Measurements from ENCODE around the gene FGD4.

FGD4 gene

DNA sequence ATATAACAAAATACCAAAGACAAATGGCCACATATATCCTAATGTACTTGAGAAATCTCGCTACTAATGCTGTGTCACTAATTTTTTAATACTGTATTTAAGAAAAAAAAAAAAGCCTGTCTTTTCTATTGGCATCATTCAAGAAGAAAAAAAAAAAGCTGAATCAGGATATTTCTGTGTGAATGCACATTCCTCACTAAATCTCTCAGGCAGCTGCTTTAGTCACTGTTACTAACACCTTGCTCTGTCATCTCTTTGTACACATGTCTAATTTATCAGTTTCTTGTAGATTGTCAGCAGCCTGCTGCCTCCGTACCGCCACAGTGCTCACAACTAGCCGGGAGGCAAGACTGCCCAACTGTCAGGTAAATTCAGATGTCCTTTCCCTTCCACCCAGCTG lies 32.0 kb upstream of the FGD4 start:
- TF ChIP-seq, protein P1, sequence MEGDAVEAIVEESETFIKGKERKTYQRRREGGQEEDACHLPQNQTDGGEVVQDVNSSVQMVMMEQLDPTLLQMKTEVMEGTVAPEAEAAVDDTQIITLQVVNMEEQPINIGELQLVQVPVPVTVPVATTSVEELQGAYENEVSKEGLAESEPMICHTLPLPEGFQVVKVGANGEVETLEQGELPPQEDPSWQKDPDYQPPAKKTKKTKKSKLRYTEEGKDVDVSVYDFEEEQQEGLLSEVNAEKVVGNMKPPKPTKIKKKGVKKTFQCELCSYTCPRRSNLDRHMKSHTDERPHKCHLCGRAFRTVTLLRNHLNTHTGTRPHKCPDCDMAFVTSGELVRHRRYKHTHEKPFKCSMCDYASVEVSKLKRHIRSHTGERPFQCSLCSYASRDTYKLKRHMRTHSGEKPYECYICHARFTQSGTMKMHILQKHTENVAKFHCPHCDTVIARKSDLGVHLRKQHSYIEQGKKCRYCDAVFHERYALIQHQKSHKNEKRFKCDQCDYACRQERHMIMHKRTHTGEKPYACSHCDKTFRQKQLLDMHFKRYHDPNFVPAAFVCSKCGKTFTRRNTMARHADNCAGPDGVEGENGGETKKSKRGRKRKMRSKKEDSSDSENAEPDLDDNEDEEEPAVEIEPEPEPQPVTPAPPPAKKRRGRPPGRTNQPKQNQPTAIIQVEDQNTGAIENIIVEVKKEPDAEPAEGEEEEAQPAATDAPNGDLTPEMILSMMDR (IDR thresholded peaks at IDR 0.05; ENCODE audit: low read depth, low read length), result no peak
- DNase-seq (ENCODE audit: extremely low read depth, low read depth), result no peak

DNA sequence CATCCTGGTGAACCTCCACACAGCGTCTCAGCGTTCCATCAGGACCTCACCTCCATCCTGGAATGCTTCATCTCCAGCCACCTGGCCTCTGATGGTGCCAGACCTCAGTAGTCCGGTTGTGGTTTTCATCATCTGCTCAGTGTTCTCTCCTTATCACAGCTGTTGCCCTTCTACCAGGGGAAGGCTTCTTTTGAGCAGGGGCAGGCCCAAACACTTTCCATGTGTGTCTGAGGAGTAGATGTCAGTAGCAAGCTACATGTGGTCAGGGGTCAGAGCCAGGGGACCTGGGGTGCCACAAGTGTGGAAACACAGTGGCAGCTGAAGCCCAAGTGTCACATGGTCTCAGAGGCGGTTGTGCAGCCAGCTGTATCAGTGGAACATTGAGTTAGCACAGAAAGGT lies 30.2 kb upstream of the FGD4 start:
- no peak for DNase-seq (ENCODE audit: extremely low read depth, low read depth)
- TF ChIP-seq, protein P1 (IDR thresholded peaks at IDR 0.05; ENCODE audit: low read depth, low read length), result no peak

DNA sequence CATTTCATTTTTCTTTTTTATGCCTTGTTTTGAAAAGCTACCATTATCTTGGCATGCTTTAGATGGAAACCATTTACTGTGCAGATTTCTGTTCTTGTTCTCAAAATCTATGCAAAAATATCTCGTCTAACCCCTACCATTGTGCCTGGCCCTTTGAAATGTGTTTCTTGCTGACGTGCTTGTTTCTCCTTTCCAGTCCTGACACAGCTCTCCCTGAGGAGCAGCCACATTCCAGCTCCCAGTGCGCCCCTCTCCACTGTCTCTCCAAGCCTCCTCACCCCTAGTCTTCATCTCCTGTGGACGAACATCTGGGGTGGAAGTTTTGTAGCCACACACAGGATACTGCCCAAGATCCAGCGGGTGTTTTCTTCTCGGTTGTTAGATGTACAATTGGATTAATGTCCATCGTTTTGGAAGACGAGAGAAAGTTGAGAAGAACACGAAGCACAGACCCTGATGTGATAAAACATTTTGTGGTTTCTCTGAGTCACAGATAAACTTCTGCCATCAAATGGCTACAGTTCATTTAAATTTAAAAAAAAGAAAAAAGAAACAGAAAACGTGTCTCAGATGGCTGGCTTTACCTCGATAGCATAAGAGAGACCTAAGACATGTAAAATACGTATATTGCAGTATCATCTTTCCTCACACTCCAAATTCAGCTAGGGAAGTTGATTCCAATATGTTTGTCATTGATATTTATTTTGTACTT lies 21.9 kb upstream of the FGD4 start:
- TF ChIP-seq, protein P1 (IDR thresholded peaks at IDR 0.05; ENCODE audit: low read depth, low read length), result no peak
- no peak for DNase-seq (ENCODE audit: extremely low read depth, low read depth)

DNA sequence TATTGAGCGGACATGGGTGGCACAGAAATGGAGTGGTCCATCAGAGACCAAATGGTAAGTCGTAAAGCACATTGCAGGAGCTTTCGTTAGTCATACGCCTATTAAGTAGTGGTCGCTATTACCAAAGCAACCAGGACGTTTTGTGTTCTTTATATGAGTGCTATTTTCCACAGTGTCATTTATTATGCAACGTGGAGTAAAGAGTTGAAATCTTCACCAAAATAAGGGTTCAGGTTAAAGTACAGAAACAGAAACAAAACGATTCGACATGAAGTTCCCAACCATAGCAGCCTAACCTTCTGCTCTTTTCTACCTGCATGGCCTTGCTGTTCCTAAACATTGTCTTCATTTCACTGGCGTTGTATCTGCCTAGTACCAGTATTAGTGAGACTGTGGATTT lies 20.1 kb upstream of the FGD4 start:
- no peak for DNase-seq (ENCODE audit: extremely low read depth, low read depth)
- TF ChIP-seq, protein P1 (IDR thresholded peaks at IDR 0.05; ENCODE audit: low read depth, low read length), result no peak

DNA sequence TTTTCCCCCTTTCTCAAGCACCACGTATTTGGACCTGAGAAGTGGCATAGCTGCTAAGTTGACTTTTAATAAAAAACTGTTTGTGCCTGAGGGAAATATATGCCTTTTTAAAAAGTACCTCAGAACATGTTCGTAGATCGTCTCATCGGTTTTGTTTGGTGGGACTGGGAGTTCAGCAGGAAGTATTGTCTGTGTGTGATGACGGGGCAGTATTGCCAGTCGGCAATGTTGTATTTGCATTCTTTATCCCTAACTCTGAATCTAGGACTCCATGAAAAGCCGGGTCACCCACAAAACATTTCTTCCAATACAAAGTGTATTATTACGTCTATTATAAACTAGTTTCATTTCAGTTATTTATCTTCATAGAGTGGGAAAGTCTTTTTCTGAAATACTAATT lies 19.7 kb upstream of the FGD4 start:
- TF ChIP-seq, protein P1 (IDR thresholded peaks at IDR 0.05; ENCODE audit: low read depth, low read length), result no peak
- no peak for DNase-seq (ENCODE audit: extremely low read depth, low read depth)

DNA sequence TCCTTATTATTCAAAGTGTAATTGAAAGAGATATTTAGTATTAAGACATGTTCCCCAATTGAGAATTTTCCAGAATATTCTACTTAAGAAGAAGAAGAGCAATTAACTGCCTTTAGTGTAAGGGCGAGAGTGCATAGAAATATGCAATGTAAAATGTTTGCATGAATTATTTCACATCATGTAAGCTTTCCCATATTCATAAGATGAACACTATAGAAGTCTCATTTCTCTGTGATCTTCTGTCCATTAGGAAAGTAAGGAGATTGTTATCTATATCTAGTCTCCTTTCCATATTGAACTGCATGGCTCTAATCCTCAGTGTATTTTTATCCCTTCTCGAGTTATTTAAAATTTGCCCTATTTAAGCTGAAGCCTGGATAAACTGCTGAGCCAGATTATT lies 17.1 kb upstream of the FGD4 start:
- DNase-seq (ENCODE audit: extremely low read depth, low read depth), result no peak
- TF ChIP-seq, protein P1 (IDR thresholded peaks at IDR 0.05; ENCODE audit: low read depth, low read length), result no peak

DNA sequence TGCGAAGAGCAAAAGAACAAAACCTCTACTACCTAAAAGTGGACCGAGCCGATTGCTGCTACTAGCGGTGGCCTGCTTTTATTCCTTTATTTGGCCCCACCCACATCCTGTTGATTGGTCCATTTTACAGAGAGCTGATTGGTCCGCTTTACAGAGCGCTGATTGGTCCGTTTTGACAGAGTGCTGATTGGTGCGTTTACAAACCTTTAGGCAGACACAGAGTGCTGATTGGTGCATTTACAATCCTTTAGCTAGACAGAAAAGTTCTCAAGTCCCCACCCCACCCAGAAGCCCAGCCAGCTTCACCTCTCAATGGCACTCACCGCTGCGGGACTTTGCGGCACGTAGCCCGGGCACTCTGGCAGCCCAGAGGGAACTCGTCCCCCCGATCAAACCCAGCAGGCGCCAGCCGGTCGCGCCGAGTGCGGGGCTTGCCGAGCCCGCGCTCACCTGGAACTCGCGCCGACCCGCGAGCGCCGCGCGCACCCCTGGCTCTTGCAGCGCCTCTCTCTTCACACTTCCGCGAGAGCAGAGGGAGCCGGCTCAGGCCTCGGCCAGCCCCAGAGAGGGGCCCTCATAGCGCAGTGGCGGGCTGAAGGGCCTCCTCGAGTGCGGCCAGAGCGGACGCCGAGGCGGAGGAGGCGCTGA lies 8.7 kb upstream of the FGD4 start:
- TF ChIP-seq, protein P1 (IDR thresholded peaks at IDR 0.05; ENCODE audit: low read depth, low read length), result no peak
- DNase-seq (ENCODE audit: extremely low read depth, low read depth), result no peak
